SK-N-SH treated with all-trans-retinoic acid at 6 μM for 48 hours (cell line): ENCODE data around the gene TMEM250.

ENCODE experiments used
- ARNTL ChIP-seq: fragments of 450-650 bp; formaldehyde crosslinking; IDR thresholded peaks from 2 replicates; pipeline ENCODE4 v1.5.0; 2020; ENCODE audit warnings: low read depth, mild to moderate bottlenecking, moderate library complexity, borderline replicate concordance
- GLIS3 ChIP-seq: fragments of 250-450 bp; sonication (Bioruptor Pico); IDR thresholded peaks from 2 replicates; pipeline ENCODE4 v1.5.0; 2020; ENCODE audit warnings: mild to moderate bottlenecking, moderate library complexity
- TSHZ2 ChIP-seq: fragments of 250-450 bp; sonication (Bioruptor Pico); IDR thresholded peaks from 2 replicates; pipeline ENCODE4 v1.5.0; 2020; ENCODE audit warnings: mild to moderate bottlenecking, moderate library complexity

- TF ChIP-seq TSHZ2 (CRISPR knock-in tag) (no peak), GLIS3 (no peak), ARNTL (no peak)
Measured at GRCh38 chr9:136143215-136144001, 24.7 kb upstream of the TMEM250 start.
